Adrenal gland (tissue), 5 donors: ENCODE results near the gene ANAPC15.

Experiments
- CTCF ChIP-seq, 6 experiments: fragments of 450-650 bp in 4 of 6; fragments of 200-600 bp in 2 of 6; sonication (generic) in 1 of 6; IDR thresholded peaks; 1 replicate in 5 of 6; 2 replicates in 1 of 6; pipeline versions ENCODE4 v1.5.1 to v1.8.0; 2016 to 2021; ENCODE audit warnings: antibody characterized with exemption in 6 of 6, mild to moderate bottlenecking in 2 of 6, moderate library complexity in 1 of 6
- POLR2A ChIP-seq, 2 donors: fragments of 450-650 bp; IDR thresholded peaks; one replicate each; pipeline ENCODE4 v1.6.1; 2017; ENCODE audit warnings: antibody characterized with exemption in 2 of 2, mild to moderate bottlenecking in 2 of 2, moderate library complexity in 1 of 2
- donor health status: DM: no; HTN: no; CAD: no.

GRCh38 chr11:72084076-72084475, 28.4 kb downstream of the ANAPC15 start:
- TF ChIP-seq CTCF (IDR thresholded peaks at IDR 0.05): no peak
- no peak for TF ChIP-seq POLR2A (IDR thresholded peaks at IDR 0.05)
